Putamen (tissue), 1 donor: Measurements from ENCODE around the gene C1QTNF8.

ENCODE experiments used
- DNase-seq: peaks from one replicate; pipeline ENCODE4 v3.0.0-alpha.2; 2016; ENCODE audit warnings: low spot score

Gene C1QTNF8, protein sequence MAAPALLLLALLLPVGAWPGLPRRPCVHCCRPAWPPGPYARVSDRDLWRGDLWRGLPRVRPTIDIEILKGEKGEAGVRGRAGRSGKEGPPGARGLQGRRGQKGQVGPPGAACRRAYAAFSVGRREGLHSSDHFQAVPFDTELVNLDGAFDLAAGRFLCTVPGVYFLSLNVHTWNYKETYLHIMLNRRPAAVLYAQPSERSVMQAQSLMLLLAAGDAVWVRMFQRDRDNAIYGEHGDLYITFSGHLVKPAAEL

DNA sequence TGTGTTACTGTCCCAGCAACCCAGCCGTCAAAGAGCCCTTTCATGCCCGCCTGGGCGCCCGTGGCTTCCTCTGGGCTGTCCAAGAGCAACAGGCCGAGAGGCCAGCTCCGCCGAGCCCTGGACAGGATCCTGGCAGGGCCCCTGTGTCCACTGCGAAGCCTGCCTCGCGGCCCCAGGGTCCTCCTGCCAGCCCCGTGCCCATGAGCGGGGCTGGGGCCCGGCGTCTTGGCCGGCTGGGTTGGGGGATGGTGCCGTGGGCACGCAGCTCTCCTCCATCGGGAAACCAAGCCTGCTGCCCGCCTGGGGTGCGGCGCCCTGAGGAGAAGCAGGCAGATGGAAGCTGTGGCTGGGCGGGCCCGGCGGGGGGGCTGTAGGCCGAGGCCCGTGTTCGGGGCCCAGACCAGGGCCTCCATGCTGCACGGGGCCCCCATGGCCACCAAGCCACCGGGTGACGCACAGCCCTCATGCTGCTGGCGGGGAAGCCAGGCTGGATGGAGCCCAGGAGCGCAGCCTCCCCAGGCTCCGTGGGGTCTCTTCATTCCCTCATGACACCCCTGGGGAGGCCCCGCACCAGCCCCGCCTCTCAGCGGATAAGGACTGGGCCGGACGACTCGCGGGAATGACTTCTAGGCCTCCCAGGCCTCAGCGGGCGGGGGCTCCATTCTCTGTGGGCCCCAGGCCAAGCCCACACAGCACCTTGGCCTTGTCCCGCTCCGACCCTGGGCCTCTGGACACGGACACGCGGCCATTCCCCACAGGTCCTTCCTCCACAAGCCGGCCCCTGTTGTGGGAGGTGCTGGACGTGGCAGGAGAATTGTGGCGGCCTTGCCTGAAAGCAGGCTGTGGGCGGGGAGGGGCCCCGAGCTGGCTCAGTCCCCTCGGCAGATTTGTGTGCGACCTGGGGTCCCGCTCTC, at the start of gene C1QTNF8:
Gene C1QTNF8 (minus strand): TSS at position 76 of the 914 bp plus-strand sequence. CDS start 1,322 bp downstream, outside the sequence.
- no peak for DNase-seq

DNA sequence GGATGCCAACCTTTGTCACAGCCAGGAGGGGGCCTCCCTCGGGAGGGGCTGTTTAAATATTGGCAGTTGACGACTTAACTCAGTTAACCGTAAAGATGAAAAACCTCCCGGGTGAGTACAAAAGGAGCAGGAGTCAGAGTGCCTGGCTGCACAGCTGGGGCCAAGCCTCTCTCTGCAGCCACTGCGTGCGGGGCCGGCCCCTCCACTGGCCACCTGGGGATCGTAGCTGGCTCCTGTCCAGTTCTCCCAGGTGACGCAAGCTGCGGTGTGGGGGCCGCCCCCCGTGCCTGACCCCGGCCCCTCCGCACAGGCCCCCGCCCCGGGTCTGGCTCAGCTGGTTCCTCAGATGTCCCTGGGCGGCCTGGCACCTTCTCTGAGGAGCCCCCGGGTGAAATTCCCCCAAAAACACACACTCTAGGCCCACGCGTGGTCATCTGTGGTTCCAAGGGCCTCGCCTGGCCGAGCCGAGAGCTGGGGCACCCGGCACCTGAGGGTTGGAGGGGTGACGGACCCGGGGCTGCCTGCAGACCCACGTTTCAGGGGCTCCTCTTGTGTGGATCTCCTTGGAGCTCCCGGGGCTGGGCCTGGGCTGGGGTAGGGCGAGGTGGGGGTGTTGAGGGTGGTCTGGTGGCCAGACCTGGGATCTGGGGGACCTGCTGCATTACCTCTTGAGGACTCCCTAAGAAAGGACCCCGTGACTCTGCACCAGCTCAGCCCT, 49.5 kb upstream of the C1QTNF8 start:
- no peak for DNase-seq

DNA sequence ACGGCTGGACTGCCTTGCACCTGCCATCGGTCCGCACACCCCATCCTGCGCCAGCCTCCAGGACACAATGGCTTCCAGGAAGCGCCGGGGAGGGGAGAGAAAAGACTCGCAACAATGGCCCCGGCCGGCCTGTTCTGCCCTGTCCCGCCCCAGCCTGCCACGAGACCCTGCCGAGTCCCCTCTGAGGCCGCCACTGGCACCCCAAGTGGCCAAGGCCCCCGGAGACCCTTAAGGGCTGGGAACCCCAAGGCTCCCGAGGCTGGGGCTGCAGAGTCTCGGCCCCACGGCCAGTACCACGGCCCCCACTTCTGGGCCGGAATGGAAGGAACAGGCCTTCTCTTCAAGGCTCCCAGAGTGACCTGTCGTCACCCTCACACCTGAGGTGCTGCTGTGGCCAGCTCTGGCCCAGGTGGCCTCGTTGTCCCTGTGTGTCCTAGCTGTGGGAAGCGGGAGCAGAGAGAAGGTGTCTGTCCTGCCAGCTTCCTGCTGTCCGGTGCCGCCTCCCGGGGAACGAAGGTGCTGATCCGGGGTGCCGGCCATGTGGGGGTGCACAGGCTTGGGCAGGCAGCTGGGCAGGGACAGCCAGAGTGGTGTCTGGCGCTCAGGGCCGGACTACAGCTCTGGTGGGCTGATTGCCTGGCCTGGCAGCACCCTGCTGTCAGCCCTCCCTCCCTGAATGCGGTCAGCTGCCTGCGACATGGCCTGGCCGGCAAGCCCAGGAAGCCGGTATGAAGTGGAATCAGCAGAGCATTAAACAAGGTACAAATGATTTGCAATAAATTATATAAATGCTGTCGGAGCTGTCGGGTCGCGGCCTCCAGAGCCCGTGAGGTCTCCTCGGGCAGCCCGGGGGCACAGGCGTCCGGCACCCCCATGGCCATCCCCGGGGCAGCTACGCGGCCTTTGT, 48.7 kb upstream of the C1QTNF8 start:
- DNase-seq: no peak

GRCh38 chr16:1143761-1144450, 47.9 kb upstream of the C1QTNF8 start:
- no peak for DNase-seq

DNA sequence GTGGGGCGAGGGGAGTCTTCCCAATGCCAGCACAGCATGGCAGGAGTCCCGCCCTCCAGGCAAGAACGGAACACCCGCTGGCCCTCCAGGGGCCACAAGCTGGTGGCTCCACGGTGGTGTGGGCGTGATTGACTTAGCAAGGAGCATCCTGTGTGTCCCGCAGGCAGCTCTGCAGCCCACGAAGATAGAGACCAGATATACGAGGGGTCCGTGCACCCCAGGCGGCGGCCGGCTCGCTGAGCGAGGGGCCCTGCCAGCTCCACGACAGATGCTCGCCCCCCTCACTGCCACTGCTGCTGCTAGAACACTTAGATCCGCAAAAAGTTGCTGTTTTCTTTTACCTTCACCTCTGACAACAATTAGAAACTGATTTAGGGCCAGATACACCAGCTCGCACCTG, 46.9 kb upstream of the C1QTNF8 start:
- no peak for DNase-seq

- no peak for DNase-seq
Measured at GRCh38 chr16:1141716-1142115, 45.7 kb upstream of the C1QTNF8 start.

DNA sequence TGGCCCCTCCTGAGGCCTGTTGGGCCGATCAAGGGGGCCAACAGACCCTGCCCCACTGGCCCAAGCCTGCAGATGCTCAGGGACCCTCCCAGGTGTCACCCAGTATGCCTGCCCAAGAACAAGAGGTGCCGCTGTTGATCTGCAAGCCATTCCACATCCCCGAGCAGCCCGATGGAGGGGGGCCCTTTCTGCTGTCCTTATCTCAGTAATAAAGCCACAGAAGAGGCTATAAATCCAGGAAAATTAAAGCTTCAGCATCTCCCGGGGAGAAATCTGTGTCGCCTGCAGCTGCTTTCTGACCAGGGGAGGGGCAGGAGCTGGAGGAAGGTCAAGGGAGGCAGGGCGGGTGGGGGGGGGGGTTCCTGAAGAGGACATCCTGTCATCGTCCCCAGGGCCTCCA, 45.1 kb upstream of the C1QTNF8 start:
- no peak for DNase-seq

DNA sequence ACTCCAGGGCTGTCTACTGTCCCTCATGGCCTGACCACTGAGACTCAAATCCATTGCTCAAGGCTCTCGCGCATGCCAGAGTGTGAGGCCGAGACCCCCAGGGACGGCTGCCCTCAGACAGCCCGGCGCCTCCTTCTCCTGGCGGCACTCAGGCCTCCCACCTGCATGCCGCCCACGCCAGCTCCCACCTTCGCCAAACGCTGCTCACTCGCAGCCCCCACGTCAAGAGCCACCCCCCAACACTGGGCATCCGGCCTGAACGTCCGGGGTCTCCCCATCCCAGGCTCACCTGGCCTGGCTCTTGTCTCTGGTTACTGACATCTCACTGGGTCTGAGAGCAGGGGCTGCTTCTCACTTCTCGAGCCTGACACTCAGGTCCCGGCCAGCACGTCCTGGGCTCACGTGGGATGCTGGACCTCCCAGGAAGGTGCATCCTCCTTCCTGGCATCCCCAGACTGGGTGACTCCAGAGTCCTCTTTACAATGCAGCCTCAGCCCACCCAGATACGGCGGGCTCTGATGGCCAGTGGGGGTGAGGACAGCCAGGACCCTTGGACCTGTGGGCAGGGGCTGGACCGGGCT, 44.6 kb upstream of the C1QTNF8 start:
- no peak for DNase-seq

DNA sequence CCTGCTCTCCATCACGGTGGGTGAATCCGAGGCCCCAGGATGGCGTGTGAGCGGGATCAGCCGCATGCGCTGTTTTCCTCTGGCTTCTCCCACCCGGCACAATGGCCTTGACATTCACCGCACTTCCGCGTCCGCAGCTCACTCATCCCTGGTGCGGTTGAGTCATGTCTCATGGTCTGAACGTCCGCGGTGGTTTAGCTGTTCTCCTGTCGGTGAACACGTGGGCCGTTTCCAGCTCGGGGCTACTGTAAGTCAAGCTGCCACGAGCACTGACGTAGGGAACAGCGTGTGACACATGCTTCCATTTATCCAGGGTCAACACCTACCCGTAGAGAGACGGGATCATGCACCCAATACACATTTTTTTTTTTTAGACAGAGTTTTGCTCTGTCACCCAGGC, 41.6 kb upstream of the C1QTNF8 start:
- DNase-seq: no peak

DNA sequence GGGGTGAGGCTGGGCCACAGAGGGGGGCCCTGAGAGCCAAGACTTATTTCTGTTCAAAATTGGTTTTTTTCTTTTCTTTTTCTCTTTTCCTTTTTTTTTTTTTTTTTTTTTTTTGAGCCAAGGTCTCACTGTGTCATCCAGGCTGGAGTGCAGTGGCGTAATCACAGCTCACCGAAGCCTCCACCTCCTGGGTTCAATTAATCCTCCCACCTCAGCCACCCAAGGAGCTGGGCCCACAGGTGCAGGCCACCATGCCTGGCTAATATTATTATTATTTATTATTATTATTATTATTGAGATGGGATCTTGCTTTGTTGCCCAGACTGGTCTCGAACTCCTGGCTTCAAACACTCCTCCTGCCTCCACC, 39.4 kb upstream of the C1QTNF8 start:
- DNase-seq: no peak

- DNase-seq: no peak
Measured at GRCh38 chr16:1134776-1135458, 38.9 kb upstream of the C1QTNF8 start.

- no peak for DNase-seq
Measured at GRCh38 chr16:1133810-1134520, 37.9 kb upstream of the C1QTNF8 start.

GRCh38 chr16:1133271-1133670, 37.2 kb upstream of the C1QTNF8 start:
- no peak for DNase-seq

- DNase-seq: no peak
Measured at GRCh38 chr16:1132431-1132830, 36.4 kb upstream of the C1QTNF8 start.

DNA sequence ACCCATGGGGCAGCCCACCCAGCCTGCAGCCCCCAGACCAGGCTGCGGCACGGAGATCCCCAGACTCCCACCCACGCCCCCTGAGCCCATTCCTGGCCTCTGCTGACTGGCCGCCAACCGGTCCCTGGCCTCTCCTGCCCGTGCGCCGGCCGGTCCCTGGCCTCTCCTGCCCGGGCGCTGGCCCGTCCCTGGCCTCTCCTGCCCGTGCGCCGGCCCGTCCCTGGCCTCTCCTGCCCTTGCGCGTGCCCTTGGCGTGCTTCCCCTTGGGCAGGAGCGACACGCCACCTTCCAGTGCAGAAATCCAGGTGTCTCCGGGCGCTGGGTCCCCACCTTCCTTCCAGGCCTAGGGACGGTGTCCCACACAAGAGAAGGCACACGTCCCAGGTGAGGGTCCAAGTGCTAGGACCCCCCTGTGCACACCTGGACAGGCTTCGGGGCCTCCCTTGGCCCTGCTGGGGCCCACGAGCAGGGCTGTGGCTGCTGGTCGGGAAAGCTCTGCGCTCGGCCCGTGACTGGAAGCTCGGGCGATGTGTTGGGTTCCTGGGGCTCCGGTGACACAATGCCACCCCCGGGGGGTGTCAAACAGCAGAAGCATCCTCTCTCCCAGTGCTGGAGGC, 35.4 kb upstream of the C1QTNF8 start:
- DNase-seq: no peak

DNA sequence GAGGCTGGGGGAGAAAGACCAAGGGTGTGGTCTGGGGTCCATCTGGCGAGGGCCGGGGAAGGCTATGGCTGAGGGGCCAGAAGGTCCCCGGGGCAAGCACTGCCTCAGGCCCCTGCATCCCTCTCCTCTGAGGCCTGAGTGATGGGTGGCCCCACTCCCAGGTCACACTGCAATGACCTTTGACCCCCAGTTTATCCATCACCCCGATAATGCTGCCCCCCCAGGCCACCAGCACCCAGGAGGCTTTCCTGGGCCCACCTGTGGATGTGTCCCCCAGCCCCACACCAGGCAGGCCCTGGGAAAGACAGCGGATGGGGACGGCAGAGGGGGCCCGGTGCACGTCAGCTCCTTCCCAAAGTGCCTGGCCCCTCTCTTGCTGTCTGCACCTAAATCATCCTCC, 34.3 kb upstream of the C1QTNF8 start:
- DNase-seq: no peak

DNA sequence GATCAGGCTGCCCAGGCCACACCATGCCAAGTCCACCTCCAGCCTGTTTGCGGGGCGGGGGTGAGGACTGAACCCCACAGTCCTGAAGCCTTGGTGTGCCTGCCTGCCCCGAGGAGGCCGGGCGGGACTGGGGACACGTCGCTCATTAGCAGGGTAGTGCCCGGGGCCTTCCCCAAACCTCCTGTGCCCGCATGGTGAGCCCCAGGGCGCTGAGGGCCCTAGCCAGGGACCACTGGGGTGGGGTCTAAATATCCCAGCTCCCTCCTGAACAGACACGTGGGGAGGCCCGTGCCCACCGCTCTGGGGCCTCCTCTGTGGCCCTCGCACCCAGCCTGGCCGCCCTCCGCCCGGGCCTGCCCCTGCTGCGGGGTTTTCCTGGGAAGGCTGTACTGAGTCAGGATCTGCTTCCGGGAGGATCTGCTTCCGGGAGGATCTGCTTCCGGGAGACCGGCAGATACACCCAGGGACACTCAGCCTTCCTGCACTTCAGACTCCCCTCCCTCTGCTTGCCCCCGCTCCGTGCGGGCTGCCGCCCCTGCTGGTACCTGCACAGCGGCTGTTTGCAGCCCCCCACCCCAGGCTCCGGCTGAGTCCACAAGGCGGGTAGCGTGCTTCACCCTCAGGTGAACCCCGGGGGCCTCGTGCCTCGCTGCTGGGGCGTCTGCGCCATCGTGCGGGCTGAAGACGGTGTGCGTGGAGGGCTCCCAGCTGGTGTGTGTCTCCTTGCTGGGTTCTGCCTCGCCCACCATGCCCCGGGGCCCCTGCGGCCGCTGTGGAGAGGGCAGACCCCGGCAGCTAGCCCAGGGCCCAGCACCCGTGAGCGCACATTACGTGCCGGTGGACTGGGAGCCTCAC, 33.3 kb upstream of the C1QTNF8 start:
- no peak for DNase-seq
